Kidney epithelial cell (primary cell): ENCODE measurements around the gene CRABP1. TPM values are rescaled to one million over a fixed set of nuclear protein-coding genes. Genes with fewer than 3 reads are reported as not detected.

Experiments
- DNase-seq: peaks from one replicate; pipeline ENCODE4 v3.0.0-alpha.2; 2010; ENCODE audit warnings: low read depth
- H3K27me3 ChIP-seq: 2 replicates; pipeline ENCODE4 v1.6.0; 2011; ENCODE audit warnings: low read length; ENCODE audit not compliant: control insufficient read depth, insufficient read depth
- H3K36me3 ChIP-seq: 2 replicates; pipeline ENCODE4 v1.5.1; 2011; ENCODE audit warnings: low read length; ENCODE audit not compliant: control insufficient read depth, insufficient read depth
- H3K4me3 ChIP-seq: 2 replicates; pipeline ENCODE4 v1.5.1; 2011; ENCODE audit warnings: low read depth, mild to moderate bottlenecking, control low read depth, low read length
- CTCF ChIP-seq: IDR thresholded peaks from 2 replicates; pipeline ENCODE4 v1.5.1; 2011; ENCODE audit warnings: mild to moderate bottlenecking, moderate library complexity, low read length, control low read depth, inconsistent platforms; ENCODE audit not compliant: insufficient read depth, poor library complexity, severe bottlenecking
- total RNA-seq: library from RNA; depleted of rRNA; stranded (reverse); fragments of >200 nt; gene quantifications from 2 replicates; pipeline ENCODE4 v1.2.3, GENCODE V29; 2015

Gene CRABP1
- total RNA-seq, 1 donor from 2014 or later = not detected

- Histone ChIP-seq H3K4me3 (no peak overlapping the region), H3K27me3 (peaks cover 6% of the 10 kb centered on the region), H3K36me3 (no peaks in the 10 kb centered on the region)
- TF ChIP-seq CTCF = no peak
- no peak for DNase-seq
Measured at GRCh38 chr15:78329625-78330024, 10.5 kb upstream of the CRABP1 start.

- no peaks in the 10 kb centered on the region for H3K36me3 ChIP-seq
- peaks cover 33% of the 10 kb centered on the region for H3K27me3 ChIP-seq
- no peak for DNase-seq
- no peak overlapping the region for H3K4me3 ChIP-seq
- no peak for TF ChIP-seq CTCF
Measured at GRCh38 chr15:78334845-78335244, 5.3 kb upstream of the CRABP1 start.

- no peak for DNase-seq
- H3K27me3 ChIP-seq = peaks cover 44% of the 10 kb centered on the region
- TF ChIP-seq CTCF = no peak
Measured at GRCh38 chr15:78335985-78336384, 4.2 kb upstream of the CRABP1 start.

GRCh38 chr15:78338781-78339180 is 1.4 kb upstream of the CRABP1 start:
- DNase-seq = no peak
- no peak overlapping the region for H3K4me3 ChIP-seq
- peaks cover 60% of the 10 kb centered on the region for H3K27me3 ChIP-seq
- no peak for TF ChIP-seq CTCF
- H3K36me3 ChIP-seq = no peaks in the 10 kb centered on the region

More at GRCh38 chr15:78335985-78336384, 4.2 kb upstream of the CRABP1 start:
- H3K4me3 ChIP-seq = no peak overlapping the region
- no peaks in the 10 kb centered on the region for H3K36me3 ChIP-seq

GRCh38 chr15:78339559-78339958 is 594 bp upstream of the CRABP1 start:
- Histone ChIP-seq H3K27me3 (peaks cover 62% of the 10 kb centered on the region), H3K36me3 (no peaks in the 10 kb centered on the region), H3K4me3 (no peak overlapping the region)
- no peak for DNase-seq
- TF ChIP-seq CTCF = no peak

GRCh38 chr15:78341057-78341987 is 1.2 kb downstream of the CRABP1 start:
- DNase-seq = no peak
- peaks cover 70% of the 10 kb centered on the region for H3K27me3 ChIP-seq
- no peak overlapping the region for H3K4me3 ChIP-seq
- H3K36me3 ChIP-seq = no peaks in the 10 kb centered on the region
- TF ChIP-seq CTCF = no peak
